KMS-11 (cell line): ENCODE measurements around the gene ARAP3.

Source experiments
- H2AFZ ChIP-seq: fragments of 200-600 bp; sonication (generic); 2 replicates; pipeline ENCODE4 v1.6.1; 2016; ENCODE audit warnings: antibody characterized with exemption, mixed run types, low read depth
- H3K27ac ChIP-seq: fragments of 200-600 bp; sonication (generic); 2 replicates; pipeline ENCODE4 v1.6.1; 2016; ENCODE audit warnings: mild to moderate bottlenecking, mixed run types
- H3K27me3 ChIP-seq: fragments of 200-600 bp; sonication (generic); 2 replicates; pipeline ENCODE4 v1.6.1; 2017; ENCODE audit warnings: mild to moderate bottlenecking, low read depth, mixed run types, moderate library complexity; ENCODE audit not compliant: insufficient read depth
- H3K36me3 ChIP-seq: fragments of 200-600 bp; sonication (generic); 2 replicates; pipeline ENCODE4 v1.6.1; 2017; ENCODE audit warnings: mild to moderate bottlenecking, mixed run types; ENCODE audit not compliant: insufficient read depth
- H3K4me1 ChIP-seq: fragments of 200-600 bp; sonication (generic); 2 replicates; pipeline ENCODE4 v1.6.1; 2016; ENCODE audit warnings: mild to moderate bottlenecking, low read depth, mixed run types; ENCODE audit not compliant: poor library complexity, severe bottlenecking
- H3K4me2 ChIP-seq: fragments of 200-600 bp; sonication (generic); 2 replicates; pipeline ENCODE4 v1.7.0; 2016; ENCODE audit warnings: mild to moderate bottlenecking, mixed run types
- H3K4me3 ChIP-seq: fragments of 200-600 bp; sonication (generic); IDR thresholded peaks from 2 replicates; pipeline ENCODE4 v1.6.1; 2017; ENCODE audit warnings: low read depth, low read length, mixed read lengths; ENCODE audit not compliant: insufficient read depth
- H3K79me2 ChIP-seq: fragments of 200-600 bp; sonication (generic); 2 replicates; pipeline ENCODE4 v1.6.1; 2016; ENCODE audit warnings: low read depth, mixed run types; ENCODE audit not compliant: insufficient read depth
- H3K9ac ChIP-seq: fragments of 200-600 bp; sonication (generic); 2 replicates; pipeline ENCODE4 v1.6.1; 2016; ENCODE audit warnings: mild to moderate bottlenecking, mixed run types
- H4K20me1 ChIP-seq: fragments of 200-600 bp; sonication (generic); 2 replicates; pipeline ENCODE4 v1.6.1; 2016; ENCODE audit warnings: mild to moderate bottlenecking, mixed run types; ENCODE audit not compliant: insufficient read depth
- TF ChIP-seq, protein P1 (sequence below): fragments of 200-600 bp; sonication (generic); conservative IDR thresholded peaks from 2 replicates; pipeline ENCODE4 v1.6.1; 2017; ENCODE audit warnings: low read depth, mild to moderate bottlenecking, antibody characterized with exemption, low read length, moderate library complexity, mixed read lengths

The ARAP3 gene

DNA sequence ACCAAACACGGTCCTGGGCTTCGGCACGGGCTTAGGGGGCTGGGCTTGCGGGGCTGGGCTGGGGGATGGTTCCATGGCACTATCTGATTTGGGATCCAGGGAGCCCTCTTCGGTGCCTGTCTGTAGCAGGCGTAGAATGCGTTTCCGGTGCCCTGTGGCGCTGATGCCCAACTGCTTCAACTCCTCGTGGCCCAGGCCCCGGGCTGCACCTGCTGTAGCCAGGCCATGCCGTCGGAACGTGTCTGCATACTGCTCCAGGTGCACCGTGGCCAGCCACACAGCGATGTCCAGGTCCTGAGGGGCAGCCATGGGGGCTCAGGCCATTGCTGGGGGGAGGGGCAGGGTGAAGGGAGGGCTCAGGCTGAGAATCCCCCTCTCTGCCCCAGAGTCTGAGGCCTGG is 1.9 kb downstream of the ARAP3 start:
- no peaks in the 10 kb centered on the region for H4K20me1 ChIP-seq
- peaks cover 8% of the 10 kb centered on the region; the same call in 1 of the 2 replicates for H3K27me3 ChIP-seq
- TF ChIP-seq, protein P1, sequence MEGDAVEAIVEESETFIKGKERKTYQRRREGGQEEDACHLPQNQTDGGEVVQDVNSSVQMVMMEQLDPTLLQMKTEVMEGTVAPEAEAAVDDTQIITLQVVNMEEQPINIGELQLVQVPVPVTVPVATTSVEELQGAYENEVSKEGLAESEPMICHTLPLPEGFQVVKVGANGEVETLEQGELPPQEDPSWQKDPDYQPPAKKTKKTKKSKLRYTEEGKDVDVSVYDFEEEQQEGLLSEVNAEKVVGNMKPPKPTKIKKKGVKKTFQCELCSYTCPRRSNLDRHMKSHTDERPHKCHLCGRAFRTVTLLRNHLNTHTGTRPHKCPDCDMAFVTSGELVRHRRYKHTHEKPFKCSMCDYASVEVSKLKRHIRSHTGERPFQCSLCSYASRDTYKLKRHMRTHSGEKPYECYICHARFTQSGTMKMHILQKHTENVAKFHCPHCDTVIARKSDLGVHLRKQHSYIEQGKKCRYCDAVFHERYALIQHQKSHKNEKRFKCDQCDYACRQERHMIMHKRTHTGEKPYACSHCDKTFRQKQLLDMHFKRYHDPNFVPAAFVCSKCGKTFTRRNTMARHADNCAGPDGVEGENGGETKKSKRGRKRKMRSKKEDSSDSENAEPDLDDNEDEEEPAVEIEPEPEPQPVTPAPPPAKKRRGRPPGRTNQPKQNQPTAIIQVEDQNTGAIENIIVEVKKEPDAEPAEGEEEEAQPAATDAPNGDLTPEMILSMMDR: no peak
- no peaks in the 10 kb centered on the region for H3K79me2 ChIP-seq
- H3K9ac ChIP-seq: no peak overlapping the region
- H3K27ac ChIP-seq: no peak overlapping the region
- H2AFZ ChIP-seq: no peak overlapping the region
- no peak overlapping the region for H3K4me3 ChIP-seq
- no peaks in the 10 kb centered on the region for H3K36me3 ChIP-seq
- H3K4me1 ChIP-seq: no peaks in the 10 kb centered on the region
- H3K4me2 ChIP-seq: no peak overlapping the region

DNA sequence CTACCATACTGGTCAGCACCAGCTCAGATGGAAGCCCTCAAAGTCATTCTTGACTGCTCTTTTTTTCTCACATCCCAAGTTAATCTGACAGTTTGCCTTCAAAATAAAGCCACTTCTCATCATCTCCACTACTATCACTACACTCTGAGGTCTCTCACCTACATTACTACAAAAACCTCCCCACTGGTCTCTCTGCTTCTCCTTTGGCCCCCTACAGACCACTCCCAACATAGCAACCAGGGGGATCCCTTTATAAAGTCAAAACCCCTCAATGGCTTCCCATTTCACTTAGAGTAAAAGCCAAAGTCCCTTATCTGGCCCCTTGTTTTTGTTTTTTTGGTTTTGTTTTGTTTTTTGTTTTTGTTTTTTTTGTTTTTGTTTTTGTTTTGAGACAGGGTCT is 4.6 kb downstream of the ARAP3 start:
- H3K9ac ChIP-seq: no peak overlapping the region
- H3K36me3 ChIP-seq: no peaks in the 10 kb centered on the region
- H2AFZ ChIP-seq: no peak overlapping the region
- H3K4me3 ChIP-seq: no peak overlapping the region
- no peaks in the 10 kb centered on the region for H3K4me1 ChIP-seq
- H3K79me2 ChIP-seq: no peaks in the 10 kb centered on the region
- H3K27ac ChIP-seq: no peak overlapping the region
- H4K20me1 ChIP-seq: no peaks in the 10 kb centered on the region
- peaks cover 7% of the 10 kb centered on the region; the same call in 1 of the 2 replicates for H3K27me3 ChIP-seq
- TF ChIP-seq, protein P1: 0 out of 2 replicates have a peak, but pooled peaks have one; percentile 34
- H3K4me2 ChIP-seq: no peak overlapping the region

DNA sequence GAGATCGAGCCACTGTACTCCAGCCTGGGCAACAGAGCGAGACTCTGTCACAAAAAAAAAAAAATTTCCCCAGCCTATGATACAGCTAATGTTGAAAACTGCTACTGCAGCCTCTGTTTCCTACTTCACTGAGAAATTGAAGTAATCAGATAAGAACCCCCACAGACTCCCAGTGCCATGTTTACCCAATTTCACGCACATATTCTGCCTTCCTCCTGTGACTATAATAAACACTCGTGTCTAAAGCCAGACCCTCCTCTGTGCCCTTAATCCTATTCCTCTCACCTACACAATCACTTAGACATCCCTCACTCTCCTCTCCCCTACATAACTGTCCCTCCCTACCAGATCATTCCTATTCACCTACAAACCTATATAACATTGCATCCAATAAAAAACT is 6.4 kb downstream of the ARAP3 start:
- H2AFZ ChIP-seq: no peak overlapping the region
- no peaks in the 10 kb centered on the region for H4K20me1 ChIP-seq
- H3K27me3 ChIP-seq: no peaks in the 10 kb centered on the region
- TF ChIP-seq, protein P1: no peak
- H3K27ac ChIP-seq: no peak overlapping the region
- no peak overlapping the region for H3K9ac ChIP-seq
- no peaks in the 10 kb centered on the region for H3K36me3 ChIP-seq
- no peaks in the 10 kb centered on the region for H3K4me1 ChIP-seq
- no peaks in the 10 kb centered on the region for H3K79me2 ChIP-seq
- no peak overlapping the region for H3K4me3 ChIP-seq
- no peak overlapping the region for H3K4me2 ChIP-seq

DNA sequence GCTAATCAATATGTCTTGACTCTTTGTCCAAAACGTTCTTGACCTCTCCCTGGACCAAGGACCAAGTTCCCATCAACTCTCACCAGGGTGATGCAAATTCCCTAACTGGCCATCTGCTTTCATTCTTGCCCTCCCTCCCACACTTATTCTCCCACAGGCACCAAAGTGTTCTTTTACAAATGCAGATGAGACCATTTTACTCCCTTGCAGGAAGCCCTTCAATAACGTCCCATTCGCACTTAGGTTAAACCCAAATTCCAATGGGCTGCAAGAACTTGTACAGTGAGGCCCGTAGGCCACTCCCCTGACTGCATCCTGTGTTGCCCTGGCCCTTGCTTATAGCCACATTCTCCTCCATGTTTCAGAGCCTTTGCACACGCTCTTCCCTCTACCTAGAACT is 7.3 kb downstream of the ARAP3 start:
- Histone ChIP-seq H4K20me1 (no peaks in the 10 kb centered on the region), H3K79me2 (no peaks in the 10 kb centered on the region), H3K27me3 (no peaks in the 10 kb centered on the region), H3K9ac (no peak overlapping the region), H2AFZ (no peak overlapping the region), H3K4me3 (no peak overlapping the region), H3K36me3 (no peaks in the 10 kb centered on the region), H3K4me2 (no peak overlapping the region), H3K4me1 (no peaks in the 10 kb centered on the region), H3K27ac (no peak overlapping the region)
- TF ChIP-seq, protein P1: no peak
